Measurements from ENCODE around the gene RTP3.
"Not testable (repeated sequence)": the region's sequence is repeated elsewhere in the genome, so short reads cannot be mapped to it uniquely, and the experiment has no call there.

RTP3 gene

DNA sequence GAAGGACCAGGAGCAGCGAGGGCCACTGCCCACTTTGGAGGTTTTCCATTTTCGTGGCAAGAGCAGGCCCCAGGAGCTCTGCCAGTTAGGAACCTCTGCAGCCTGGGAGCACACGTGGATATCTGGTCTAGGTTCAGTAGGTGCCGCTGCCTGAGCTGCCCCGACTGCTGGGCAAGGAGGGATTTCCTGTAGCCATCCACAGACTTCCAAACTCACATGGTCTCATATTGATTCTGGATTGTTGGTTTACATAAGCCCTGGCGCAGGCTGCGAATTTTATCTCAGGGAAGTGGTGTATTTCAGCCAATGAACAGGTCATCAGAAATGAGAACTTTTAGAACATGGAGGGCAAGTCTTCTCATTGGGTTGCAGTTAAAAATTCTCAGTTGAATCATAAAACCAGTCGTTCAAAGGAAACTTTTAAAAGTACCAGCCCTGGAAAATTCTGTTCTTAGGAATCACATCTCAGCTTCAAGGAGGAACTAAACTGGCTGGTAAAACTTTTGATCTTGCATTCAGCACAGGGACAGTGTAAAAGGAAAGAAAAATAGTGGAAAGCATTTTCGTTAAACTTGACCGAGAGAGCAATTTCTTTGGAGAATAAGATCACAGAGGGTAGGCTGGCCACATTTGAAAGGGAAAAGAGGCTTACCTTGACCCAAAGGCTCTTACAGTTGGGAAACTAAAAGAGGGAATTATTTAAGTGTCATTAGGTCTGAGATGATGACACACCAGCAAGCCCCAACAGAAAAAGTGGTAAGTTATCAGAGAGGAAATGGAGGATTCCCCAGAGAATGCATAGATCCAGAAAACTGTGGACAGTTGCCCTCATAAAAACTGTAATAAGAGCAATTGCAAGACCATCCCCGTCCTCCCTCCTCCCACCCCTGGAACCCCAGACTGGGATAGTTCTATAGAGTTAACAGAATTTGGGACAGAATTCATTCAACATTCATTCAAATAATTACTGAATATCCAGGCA lies 6.4 kb upstream of the RTP3 start:
- DNase-seq: no peak

DNA sequence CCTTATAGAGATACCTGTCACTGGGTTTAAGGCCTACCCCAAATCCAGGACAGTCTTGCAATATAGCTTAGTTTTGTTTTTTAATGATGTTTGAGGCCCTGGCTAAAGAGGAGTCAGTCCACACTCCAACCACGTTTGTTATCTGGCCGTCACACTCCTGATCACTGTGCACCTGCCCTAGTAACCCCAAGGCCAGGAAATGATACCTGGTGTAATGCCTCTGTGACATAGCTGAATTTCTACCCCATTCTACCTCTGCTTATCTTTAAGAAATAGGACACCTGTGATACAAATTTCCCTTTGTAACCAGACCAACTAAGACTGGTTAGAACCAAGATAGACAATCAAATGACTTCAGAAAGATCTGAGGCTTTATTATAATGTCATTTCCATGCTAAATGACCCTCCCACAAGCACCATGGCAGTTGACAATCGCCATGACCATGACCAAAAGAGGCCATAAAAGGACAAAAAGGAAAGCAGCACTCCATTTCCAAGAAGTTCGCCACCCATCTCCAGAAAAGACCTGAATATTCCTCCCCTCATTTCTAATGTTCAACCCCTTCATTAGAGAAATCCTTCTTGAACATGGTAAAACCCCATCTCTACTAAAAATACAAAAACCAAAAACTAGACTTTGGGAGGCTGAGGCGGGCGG lies 4.8 kb upstream of the RTP3 start:
- DNase-seq: no peak

DNA sequence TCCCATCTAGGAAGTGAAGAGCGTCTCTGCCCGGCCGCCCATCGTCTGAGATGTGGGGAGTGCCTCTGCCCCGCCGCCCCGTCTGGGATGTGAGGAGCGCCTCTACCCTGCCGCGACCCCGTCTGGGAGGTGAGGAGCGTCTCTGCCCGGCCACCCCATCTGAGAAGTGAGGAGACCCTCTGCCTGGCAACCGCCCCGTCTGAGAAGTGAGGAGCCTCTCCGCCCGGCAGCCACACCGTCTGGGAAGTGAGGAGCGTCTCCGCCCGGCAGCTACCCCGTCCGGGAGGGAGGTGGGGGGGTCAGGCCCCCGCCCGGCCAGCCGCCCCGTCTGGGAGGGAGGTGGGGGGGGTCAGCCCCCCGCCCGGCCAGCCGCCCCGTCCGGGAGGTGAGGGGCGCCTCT lies 3.3 kb upstream of the RTP3 start:
- not testable (repeated sequence) for DNase-seq

DNA sequence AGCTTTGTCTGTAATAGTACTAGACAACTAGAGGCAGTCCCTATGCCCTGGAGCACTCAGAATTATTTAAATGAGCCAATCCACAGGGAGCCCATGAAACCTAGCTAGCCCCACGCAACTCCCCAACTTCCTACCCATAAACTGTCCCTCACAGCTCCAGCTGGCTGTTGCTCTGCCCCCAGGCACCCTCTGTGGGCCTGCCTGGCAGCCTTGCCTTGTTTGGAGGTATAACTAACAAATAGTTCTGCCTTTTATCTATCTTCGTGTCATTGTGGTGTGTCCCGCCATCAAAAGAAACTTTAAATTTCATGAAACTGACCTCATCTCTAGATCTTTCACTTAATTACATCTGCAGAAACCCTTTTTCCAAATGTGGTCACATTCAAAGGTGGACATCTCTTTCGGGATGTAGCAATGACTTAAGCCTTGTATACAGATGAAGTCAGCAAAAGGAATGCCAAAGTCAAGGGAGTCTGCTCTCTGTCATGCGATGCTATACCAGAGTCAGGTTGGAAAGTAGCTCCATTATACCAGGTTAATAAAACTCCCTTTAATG lies 1.8 kb upstream of the RTP3 start:
- DNase-seq: no peak

DNA sequence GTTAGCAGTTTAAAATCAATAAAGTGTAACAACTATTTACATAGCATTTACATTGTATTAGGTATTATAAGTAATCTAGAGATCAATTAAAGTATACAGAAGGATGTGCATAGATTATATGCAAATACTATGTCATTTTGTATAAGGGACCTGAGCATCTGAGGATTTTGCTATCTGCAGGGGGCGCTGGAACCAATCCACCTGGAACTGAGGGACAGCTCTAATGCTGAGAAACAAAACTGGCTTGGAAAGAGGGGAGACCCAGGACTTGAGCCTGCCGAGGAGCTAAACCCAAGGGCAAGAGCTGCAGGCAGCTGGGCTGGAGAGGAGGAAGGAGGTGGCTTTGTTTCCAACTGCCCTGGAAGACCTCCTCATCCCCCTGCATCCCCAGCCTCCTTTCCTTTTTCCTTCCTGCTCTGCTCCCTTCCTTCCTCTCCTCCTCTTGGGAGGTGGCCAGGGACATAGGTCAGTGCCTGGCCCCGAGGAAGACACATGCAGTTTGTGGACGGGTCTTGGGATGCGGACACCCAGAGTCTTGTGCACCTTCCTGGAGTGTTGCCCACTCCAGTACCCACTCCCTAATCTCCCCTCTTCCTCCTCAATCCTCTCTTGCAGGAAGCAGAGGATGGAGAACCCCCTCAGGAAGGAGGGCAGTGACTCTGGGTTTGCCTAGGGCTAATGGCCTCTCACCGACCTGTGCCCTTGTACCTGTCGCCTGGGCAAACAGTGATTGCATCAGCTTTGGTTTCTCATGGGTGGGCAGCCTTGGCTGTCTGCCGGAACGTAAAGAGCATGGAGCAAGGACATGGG lies 825 bp upstream of the RTP3 start:
- peak; percentile 16 for DNase-seq

DNA sequence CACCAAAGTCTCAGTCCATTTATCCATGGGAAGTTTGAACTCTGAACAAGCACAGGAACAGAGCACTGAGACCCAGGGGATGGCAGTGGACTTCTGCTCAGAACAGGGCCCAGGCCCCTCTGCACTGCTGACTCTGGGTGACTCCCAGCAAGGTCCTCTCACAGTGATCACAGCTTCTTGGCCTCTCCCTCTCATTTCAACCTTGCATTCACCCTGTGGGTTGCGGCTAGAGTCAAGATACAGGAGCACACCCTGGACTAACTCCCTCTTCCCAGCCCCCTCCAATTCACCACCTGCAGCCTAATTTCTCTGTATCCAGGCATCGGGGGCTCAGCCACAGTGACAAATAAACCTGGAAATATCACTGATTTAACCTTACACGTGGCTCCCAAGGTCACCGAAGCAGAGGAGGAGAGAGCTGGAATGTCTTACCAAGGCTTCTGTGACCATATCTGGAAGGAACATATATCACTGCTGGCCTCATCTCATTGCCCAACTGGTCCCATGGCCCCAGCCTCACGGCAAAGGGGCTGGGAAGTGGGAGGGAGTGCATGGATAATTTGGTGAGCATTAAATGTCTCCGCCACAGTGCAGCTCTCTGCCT lies 1.2 kb downstream of the RTP3 start:
- DNase-seq: no peak

DNA sequence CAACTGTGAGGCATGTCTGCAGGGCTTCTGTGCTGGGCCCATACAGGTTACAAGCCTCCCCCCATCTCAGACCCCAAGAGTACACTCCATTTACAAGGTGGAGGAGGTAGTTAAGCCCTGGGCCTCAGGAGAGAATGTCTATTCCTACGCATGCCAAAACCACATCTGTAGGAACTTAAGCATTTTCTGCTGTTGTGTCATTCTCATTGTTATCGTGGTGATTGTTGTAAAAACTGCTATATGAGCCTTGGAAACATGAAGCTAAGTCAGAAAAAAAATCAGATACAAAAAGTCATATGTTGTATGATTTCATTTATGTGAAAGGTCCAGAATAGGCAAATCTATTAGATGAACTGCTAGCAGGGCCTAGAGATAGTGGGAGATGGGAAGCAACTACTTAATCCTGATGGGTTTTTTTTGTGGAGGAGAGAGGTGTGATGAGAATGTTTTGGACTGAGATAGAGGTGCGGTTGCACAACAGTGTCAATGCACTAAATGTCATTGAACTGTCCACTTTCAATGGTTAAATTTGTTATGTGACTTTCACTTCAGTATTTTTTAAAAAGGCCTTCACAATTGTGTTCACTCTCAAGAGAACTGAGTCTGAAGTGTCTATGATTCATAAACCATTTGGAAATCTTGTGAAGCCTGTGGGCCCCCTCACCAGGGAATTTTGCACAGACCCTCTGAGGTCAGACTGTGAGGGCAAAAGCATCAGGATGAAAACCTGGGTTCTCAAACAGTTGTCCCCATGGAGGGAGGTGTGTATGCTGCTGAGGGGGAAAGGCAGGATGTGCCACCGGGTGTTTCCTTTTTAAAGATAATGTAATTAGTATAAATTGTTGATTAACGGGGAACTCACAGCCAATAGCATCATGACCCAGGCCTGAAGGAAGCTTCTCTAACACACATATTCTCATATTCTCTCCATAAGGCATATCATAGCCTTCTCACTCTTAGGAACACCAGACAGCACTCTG lies 3.2 kb downstream of the RTP3 start:
- peak; percentile 36 for DNase-seq

DNA sequence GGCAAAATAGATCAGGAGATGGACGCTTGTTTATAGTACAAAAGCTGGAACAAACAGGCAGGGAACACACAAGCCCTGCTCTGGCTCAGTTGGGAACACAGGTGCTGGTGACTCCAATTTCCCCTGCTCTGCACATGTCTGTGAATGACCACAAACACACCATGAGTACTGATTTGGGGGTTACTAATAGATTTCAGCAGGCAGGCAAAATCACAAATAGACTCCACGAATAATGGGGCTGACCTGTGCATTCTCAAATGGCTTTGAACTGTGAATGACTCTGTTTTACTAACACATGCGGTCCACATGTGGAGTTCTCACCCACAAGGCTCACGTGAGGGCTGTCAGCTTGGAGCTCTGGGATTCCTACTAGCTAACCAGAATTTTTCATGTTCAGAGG lies 3.9 kb downstream of the RTP3 start:
- peak; percentile 16 for DNase-seq

DNA sequence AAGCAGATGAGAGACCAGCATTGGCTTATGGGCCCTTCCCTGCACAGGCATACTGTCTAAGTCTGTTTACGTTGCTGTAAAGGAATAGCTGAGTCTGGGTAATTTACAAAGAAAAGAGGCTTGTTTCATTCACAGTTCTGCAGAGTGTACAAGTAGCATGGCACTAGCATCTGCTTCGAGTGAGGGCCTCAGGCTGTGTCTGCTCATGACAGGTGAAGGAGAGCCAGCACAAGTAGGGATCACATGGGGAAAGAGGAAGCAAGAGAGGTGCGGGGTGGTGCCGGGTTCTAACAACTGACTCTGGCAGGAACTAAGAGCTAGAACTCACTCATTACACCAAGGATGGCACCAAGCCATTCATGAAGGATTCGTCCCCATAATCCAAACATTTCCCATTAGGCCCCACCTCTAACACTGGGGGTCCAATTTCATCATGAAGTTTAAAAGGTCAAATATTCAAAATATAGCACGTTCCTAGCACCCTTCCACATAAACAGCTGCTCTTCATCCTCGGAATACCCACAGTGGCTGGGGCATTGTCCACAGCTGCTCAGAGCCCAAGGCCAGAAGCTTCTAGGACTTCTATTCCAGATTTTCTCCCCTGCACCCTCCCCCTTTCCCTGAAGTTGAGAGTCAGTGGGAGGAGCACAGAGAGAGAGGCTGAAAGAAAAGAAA lies 5.6 kb downstream of the RTP3 start:
- DNase-seq: no peak

DNA sequence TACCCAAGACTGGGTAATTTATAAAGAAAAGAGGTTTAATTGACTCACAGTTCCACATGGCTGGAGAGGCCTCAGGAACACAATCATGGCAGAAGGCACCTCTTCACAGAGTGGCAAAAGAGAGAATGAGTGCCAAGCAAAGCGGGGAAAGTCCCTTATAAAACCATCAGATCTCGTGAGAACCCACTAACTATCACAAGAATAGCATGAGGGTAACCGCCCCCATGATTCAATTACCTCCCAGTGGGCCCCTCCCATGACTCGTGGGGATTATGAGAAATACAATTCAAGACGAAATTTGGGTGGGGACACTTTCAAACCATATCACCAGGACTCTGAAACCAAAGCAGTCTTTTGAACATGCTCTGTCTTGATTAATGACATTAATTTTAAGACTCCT lies 7.0 kb downstream of the RTP3 start:
- no peak for DNase-seq

DNA sequence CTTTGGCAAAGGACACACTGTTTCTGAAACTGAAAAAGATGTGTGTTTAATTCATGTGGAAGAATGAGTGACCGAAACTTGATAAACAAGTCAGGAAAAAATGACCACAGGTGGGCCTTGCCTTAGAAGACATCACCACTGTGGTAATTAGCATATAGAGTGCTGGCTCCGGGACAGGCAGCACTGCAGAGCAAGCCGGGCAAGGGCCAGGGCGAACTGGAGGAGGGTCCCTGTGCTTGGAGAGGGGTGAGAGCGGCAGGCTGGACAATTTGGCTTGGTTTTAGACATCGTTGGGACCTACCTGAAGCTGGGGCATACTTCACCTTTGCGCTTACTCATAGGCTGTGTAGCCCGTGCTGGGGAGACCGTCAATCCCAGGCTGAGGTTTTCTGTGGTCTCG lies 8.2 kb downstream of the RTP3 start:
- DNase-seq: no peak

DNA sequence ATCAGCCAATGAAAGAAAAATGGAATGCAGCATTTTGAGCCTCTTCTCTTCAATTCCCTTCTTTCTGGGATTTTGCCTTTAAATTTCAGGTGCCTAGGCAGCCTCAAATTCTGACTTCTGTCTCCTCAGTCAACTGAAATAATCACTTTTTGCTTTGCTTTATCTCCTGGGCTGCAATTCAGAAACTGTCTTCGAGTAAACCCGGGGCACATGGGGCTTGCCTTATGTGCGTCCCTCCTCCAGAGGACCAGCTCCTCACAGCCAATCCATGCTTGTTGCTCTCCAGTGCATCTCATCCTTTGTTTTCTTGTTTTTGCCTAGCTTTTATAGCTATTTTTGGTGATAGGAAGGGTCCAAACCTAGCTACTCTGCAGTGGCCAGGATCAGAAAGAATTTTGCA lies 8.8 kb downstream of the RTP3 start:
- no peak for DNase-seq

DNA sequence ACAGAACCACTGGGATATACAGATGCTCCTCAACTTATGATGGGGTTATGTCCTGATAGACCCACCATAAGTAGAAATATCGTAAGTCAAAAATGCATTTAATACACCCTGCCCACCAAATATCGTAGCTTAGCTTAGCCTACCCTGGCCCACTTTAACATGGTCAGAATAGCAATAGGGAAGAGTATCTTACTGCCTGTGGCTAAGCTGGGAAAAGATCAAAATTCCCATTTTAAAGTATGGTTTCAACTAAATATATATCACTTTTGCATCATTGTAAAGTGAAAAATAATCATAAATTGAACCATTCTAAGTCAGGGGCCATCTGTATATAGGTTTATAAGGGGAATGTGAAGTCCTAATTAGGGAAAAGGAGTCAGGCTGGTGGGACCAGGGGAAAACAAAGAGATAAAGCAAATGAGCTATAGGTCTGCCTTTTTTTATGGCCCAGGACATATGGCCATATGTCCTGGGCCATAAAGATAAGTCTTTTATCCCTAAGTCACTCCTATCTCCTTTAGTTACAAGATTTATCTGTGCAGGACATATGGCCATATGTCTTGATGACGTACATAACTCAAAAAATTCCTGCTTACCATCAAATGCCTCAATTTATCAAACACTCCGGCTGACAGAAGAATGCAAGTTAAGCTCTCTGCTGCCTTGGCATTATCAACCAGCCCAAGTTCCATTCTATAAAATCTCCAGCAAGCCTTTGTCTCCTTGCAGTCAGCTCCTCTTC lies 11.2 kb downstream of the RTP3 start:
- DNase-seq: no peak

DNA sequence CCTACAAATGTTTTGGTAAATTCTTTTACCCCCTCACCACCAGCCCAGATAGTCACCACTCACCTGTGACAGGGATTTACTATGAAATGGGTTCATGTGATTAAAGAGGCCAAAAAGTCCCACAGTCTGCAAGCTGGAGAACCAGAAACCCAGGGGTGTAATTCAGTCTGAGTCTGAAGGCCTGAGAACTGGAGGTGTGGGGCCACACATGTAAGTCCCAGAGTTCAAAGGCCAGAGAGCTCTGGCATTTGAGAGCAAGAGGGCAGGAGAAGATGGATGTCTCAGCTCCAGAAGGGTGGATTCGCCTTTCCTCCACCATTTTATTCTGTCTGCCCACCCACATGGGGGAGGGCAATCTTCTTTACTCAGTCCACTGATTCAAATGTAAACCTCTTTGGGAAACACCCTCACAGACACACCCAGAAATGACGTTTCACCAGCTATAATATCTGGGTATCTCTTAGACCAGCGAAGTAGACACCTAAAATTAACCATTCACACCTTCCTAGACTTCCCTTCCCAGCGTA lies 11.9 kb downstream of the RTP3 start:
- no peak for DNase-seq

DNA sequence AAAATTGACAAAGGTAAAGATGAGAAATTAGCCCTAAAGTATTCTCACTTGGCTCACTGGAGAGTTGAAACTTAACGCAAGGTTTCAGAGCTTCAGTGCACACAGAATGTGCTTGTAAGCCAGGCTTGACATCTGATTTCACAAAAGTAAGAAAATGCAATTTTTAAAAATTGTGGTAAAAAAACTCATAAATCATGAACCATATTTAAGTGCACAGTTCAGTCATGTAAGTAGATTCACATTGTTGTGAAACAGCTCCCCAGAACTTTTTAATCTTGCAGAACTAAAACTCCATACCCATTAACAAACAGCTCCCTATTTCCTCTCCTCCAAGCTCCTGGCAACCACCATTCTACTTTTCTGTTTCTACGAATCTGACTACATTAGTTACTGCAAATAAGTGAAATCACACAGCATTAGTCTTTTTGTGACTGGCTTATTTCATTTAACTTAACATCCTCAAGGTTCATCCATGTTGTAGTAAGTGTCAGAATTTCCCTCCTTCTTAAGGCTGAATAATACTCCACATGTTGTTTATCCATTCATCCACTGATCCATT lies 14.5 kb downstream of the RTP3 start:
- no peak for DNase-seq

DNA sequence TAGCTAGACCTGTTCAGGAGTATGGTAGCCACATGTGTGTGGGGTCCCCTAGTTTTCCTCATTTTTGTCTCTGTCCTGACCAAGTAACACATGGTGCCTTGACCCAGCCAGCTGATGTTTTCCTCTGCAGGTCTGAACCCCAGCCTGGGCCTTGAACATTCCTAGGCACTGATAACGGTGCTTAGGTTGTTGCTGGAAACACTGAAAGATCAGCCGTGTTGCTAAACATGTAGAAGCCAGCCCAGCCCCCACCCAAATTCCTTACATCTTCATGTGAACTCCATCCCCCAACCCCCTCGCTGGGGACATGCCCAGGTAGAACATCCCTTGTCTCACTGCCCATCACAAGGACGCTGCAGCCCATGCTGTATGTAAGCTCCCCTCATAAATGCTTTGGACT lies 18.7 kb downstream of the RTP3 start:
- no peak for DNase-seq

DNA sequence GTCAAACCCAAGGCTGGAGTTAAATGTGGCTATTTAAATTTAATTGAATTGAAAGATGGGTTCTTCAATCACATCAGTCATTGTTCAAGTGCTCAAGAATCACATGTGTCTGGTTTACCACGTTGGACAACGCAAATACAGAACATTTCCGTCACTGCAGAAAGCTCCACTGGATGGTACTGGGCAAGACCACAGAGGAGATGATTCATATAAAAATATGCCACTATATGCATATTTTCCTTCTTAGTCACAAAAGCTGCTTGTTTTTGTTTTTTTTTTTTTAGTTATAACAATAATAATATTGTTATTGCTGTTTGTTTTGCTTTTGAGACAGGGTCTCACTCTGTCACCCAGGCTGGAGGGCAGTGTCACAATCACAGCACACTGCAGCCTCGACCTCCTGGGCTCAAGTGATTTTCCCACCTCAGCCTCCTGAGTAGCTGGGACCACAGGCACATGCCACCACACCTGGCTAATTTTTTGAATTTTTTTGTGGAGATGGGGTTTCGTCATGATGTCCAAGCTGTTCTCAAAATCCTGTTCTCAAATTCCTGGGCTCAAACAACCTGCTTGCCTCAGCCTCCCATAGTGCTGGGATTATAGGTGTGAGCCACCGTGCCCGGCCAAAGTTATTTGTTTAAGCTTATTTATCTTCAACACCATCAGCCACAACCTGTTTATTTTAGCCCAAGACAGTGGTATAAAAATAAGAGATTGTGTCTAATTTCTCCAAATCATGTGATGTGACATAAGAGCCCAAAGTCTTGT lies 19.4 kb downstream of the RTP3 start:
- no peak for DNase-seq

DNA sequence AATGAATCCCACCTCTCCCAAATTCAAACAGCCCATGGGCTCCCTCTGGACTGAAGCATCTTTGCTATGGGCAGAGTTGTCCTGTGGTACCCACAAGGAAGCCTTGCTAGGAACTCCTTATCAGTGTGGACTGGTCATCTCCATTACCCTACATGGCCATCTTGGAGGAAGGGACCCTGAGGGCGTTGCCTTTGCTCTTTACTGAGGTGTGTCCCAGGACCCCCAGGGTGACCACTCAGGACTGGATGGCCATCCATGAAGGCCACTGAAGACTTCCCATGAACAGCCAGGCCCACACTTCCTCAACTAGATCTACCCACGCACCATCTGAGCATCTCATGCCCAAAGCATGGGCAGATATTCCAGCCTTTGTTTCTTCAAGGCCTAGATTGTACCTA lies 20.0 kb downstream of the RTP3 start:
- DNase-seq: no peak

DNA sequence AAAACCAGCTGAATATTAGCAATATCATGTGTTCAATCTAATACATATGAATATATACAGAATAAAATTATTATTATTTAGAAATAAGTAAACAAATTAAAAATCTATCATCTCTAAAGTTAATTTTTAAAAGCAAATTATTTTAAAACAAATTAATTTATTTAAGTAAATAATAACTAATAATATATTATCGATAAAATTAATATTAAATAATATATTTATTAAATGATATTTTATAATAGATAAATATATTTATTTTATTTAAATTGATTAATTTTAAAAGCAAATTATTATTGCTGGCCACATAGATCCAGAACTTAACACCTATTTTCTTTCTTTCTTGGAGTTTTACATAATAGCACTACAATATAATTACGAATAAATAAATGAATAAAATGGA lies 22.2 kb downstream of the RTP3 start:
- no peak for DNase-seq
